T-helper 1 cell (primary cell): ENCODE data around the gene TBCD.
A peak's percentile ranks its signal among the peaks of the same experiment; 100 is the strongest.
"Not testable (repeated sequence)": the region's sequence is repeated elsewhere in the genome, so short reads cannot be mapped to it uniquely, and the experiment has no call there.

Experiments
- DNase-seq, 5 donors: peaks; one replicate each; pipeline ENCODE4 v3.0.0-alpha.2; 2012 to 2020

The TBCD gene

GRCh38 chr17:82978765-82979349 lies 227.0 kb downstream of the TBCD start:
- DNase-seq, result peak in 1 of 5 donors; percentile 65

- DNase-seq, result no peak
Measured at GRCh38 chr17:82979718-82980117, 227.9 kb downstream of the TBCD start.

- no peak for DNase-seq
Measured at GRCh38 chr17:82980632-82981031, 228.8 kb downstream of the TBCD start.

GRCh38 chr17:82981141-82981730 lies 229.4 kb downstream of the TBCD start:
- no peak for DNase-seq

GRCh38 chr17:82983510-82984248 lies 231.8 kb downstream of the TBCD start:
- DNase-seq, result no peak

GRCh38 chr17:82984249-82984617 lies 232.4 kb downstream of the TBCD start:
- not testable (repeated sequence) for DNase-seq

GRCh38 chr17:82984751-82985427 lies 233.0 kb downstream of the TBCD start:
- DNase-seq, result no peak

- DNase-seq, result no peak
Measured at GRCh38 chr17:82985428-82985805, 233.6 kb downstream of the TBCD start.

- DNase-seq, result peak; percentile 30 to 66 (median 48)
Measured at GRCh38 chr17:82985973-82986372, 234.1 kb downstream of the TBCD start.

- not testable (repeated sequence) for DNase-seq
Measured at GRCh38 chr17:82989051-82989450, 237.2 kb downstream of the TBCD start.

- no peak for DNase-seq
Measured at GRCh38 chr17:82989881-82990280, 238.0 kb downstream of the TBCD start.

- no peak for DNase-seq
Measured at GRCh38 chr17:82993005-82993404, 241.1 kb downstream of the TBCD start.
